ENCODE data around the gene TDRD6.
"Not testable (repeated sequence)": the region's sequence is repeated elsewhere in the genome, so short reads cannot be mapped to it uniquely, and the experiment has no call there.

Gene TDRD6

DNA sequence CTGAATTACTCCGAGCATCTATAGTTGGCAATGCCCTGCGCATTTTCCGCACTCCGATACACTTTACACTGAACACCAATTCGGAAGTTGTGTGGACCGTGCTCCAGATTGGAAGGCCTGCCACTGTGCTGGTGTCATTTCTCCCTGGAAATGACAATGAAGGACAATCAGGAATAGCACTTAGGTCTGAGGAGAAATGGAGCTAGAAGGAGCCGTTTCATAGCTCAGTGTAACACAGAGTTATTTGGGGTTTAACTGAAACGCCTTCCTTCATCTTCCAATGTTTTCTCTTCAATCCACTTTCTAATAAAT, 48.0 kb downstream of the TDRD6 start:
- no peak for DNase-seq (ENCODE audit: extremely low read depth, insufficient read length)
- Histone ChIP-seq H3K27me3 (replicated peaks; ENCODE audit: control insufficient read depth, insufficient read depth, low read length) (peaks cover 3% of the 10 kb centered on the region; the same call in 1 of the 2 replicates), H3K36me3 (ENCODE audit: control insufficient read depth, insufficient read depth, low read length) (no peaks in the 10 kb centered on the region), H3K4me3 (replicated peaks; ENCODE audit: low read depth, low read length) (no peak overlapping the region)
- TF ChIP-seq, protein P1, sequence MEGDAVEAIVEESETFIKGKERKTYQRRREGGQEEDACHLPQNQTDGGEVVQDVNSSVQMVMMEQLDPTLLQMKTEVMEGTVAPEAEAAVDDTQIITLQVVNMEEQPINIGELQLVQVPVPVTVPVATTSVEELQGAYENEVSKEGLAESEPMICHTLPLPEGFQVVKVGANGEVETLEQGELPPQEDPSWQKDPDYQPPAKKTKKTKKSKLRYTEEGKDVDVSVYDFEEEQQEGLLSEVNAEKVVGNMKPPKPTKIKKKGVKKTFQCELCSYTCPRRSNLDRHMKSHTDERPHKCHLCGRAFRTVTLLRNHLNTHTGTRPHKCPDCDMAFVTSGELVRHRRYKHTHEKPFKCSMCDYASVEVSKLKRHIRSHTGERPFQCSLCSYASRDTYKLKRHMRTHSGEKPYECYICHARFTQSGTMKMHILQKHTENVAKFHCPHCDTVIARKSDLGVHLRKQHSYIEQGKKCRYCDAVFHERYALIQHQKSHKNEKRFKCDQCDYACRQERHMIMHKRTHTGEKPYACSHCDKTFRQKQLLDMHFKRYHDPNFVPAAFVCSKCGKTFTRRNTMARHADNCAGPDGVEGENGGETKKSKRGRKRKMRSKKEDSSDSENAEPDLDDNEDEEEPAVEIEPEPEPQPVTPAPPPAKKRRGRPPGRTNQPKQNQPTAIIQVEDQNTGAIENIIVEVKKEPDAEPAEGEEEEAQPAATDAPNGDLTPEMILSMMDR (IDR thresholded peaks at IDR 0.05; ENCODE audit: insufficient read depth, low read length, poor library complexity, severe bottlenecking): no peak

DNA sequence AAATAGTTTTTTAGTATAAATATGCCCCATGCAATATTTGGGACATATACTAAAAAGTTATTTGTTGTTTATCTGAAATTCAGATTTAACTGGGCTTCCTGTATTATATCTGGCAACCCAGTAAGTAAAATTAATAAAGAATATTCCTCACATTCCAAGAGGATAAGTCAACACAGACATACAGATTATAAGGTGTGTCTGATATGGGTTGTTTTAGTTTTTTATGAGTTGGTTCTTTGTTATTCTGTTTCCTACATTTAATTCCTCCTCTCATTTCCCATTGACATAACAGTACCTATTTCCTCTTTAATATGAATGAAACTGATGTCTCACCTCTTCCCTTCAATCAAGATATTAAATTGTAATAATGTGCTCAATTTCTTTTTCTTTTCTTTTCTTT, 49.2 kb downstream of the TDRD6 start:
- H3K4me3 ChIP-seq (replicated peaks; ENCODE audit: low read depth, low read length): no peak overlapping the region
- H3K36me3 ChIP-seq (ENCODE audit: control insufficient read depth, insufficient read depth, low read length): no peaks in the 10 kb centered on the region
- H3K27me3 ChIP-seq (replicated peaks; ENCODE audit: control insufficient read depth, insufficient read depth, low read length): peaks cover 3% of the 10 kb centered on the region; the same call in 1 of the 2 replicates
- TF ChIP-seq, protein P1 (IDR thresholded peaks at IDR 0.05; ENCODE audit: insufficient read depth, low read length, poor library complexity, severe bottlenecking): no peak
- no peak for DNase-seq (ENCODE audit: extremely low read depth, insufficient read length)

DNA sequence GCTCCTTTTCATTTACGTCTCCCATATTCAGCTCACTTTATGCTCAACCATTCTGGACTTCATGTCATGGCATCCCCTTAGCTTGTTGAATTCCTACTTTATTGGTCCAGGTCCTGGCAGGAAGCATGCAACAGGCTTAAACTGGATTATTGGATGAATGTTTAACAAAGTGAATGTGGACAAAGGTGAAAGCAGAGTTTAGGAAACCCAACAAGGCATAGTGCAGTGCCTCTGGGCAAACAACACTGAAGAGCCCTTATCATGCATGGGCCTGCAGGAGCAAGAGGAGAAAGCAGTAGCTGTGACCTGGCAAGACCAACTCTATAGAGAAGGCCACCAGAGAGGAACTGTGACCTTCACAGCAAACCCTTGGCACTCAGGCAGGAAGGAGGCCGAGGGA, 53.8 kb downstream of the TDRD6 start:
- Histone ChIP-seq H3K27me3 (replicated peaks; ENCODE audit: control insufficient read depth, insufficient read depth, low read length) (no peaks in the 10 kb centered on the region), H3K36me3 (ENCODE audit: control insufficient read depth, insufficient read depth, low read length) (no peaks in the 10 kb centered on the region), H3K4me3 (replicated peaks; ENCODE audit: low read depth, low read length) (no peak overlapping the region)
- TF ChIP-seq, protein P1 (IDR thresholded peaks at IDR 0.05; ENCODE audit: insufficient read depth, low read length, poor library complexity, severe bottlenecking): no peak
- DNase-seq (ENCODE audit: extremely low read depth, insufficient read length): no peak

DNA sequence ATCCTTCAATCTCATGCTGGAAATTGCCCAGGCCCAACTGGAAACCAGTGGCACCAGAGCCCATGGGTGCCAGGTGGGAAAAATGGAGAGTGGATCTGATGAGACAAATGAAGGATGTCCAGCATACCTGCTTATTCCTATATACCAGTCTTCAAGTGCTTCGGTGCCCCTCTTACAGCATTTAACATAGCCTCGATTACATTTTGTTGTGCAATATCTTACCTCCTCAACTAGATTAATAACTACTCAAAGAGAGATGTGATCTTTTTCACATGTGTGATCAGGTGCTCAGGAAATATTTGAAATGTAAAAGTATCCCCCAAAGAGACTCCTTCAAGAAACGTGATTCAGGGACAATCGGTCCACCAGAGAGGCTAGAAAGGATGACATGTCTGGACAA, 54.2 kb downstream of the TDRD6 start:
- no peaks in the 10 kb centered on the region for H3K27me3 ChIP-seq (replicated peaks; ENCODE audit: control insufficient read depth, insufficient read depth, low read length)
- TF ChIP-seq, protein P1 (IDR thresholded peaks at IDR 0.05; ENCODE audit: insufficient read depth, low read length, poor library complexity, severe bottlenecking): no peak
- no peaks in the 10 kb centered on the region for H3K36me3 ChIP-seq (ENCODE audit: control insufficient read depth, insufficient read depth, low read length)
- H3K4me3 ChIP-seq (replicated peaks; ENCODE audit: low read depth, low read length): no peak overlapping the region
- no peak for DNase-seq (ENCODE audit: extremely low read depth, insufficient read length)

DNA sequence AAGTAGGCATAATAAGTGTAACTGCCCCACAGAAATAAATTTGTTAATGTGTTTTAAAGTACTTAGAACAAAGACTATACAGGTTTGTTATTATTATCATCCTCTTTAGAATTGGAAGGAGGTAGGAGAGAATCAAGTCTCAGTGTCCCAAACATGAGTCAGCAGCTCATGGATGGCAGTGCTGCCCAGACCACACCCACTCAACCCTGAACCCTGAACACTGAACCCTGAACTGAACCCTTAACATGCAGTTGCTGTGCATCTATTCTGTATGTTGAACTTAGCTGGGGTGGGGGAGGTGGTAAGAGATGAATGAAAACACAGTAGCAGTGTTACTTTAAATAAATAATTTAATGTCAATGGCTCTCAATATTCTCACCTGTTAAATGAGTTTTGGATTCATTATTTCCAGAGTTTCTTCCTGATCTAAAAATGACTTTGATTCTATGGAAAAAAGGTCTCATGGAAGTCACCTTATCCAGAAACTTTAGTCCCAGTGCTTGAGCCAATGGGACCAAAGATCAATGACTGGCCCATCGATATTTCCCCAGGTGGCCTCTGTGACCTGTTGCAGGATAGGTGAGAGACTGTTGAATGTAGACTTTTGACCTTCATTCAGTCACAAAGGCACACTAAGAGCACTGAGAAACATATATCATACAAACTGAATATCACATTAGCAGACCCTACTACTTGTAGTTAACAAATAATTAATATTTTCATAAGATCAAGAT, 55.9 kb downstream of the TDRD6 start:
- TF ChIP-seq, protein P1 (IDR thresholded peaks at IDR 0.05; ENCODE audit: insufficient read depth, low read length, poor library complexity, severe bottlenecking): no peak
- Histone ChIP-seq H3K36me3 (ENCODE audit: control insufficient read depth, insufficient read depth, low read length) (no peaks in the 10 kb centered on the region), H3K27me3 (replicated peaks; ENCODE audit: control insufficient read depth, insufficient read depth, low read length) (no peaks in the 10 kb centered on the region), H3K4me3 (replicated peaks; ENCODE audit: low read depth, low read length) (no peak overlapping the region)
- DNase-seq (ENCODE audit: extremely low read depth, insufficient read length): no peak

DNA sequence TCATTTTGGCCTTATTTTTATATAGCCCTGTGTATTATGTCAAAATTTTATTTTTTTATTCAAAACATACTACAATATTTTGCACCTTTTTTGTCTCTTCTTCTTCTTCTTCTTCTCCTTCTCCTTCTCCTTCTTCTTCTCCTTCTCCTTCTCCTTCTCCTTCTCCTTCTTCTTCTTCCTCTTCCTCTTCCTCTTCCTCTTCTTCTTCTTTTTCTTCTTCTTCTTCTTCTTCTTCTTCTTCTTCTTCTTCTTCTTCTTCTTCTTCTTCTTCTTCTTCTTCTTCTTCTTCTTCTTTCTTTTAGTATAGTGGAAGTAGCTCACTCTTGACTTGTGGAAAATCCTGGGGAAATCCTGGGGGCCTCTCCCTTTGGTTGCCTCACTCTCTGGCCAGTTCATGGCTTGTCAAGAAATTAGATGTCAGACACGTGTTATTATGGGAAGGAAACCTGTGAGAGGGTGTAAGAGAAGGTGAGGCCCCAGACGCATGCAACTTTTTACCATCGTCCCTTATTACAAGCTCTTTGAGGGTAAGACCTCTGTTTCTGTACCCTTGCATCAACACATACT, 56.6 kb downstream of the TDRD6 start:
- H3K36me3 ChIP-seq (ENCODE audit: control insufficient read depth, insufficient read depth, low read length); H3K27me3 ChIP-seq (replicated peaks; ENCODE audit: control insufficient read depth, insufficient read depth, low read length); H3K4me3 ChIP-seq (replicated peaks; ENCODE audit: low read depth, low read length); DNase-seq (ENCODE audit: extremely low read depth, insufficient read length): not testable (repeated sequence)
